GM18951 (cell line): Measurements from ENCODE around the gene ZNF445.
A peak's percentile ranks its signal among the peaks of the same experiment; 100 is the strongest.
"Not testable (repeated sequence)": the region's sequence is repeated elsewhere in the genome, so short reads cannot be mapped to it uniquely, and the experiment has no call there.

Experiments
- POLR2A ChIP-seq: IDR thresholded peaks from 4 replicates; pipeline ENCODE4 v1.6.1; 2011; ENCODE audit warnings: mild to moderate bottlenecking; ENCODE audit not compliant: insufficient read length, insufficient read depth; ENCODE audit errors: extremely low read depth
- in situ Hi-C: fragments of 300-500 bp; cut with MboI; formaldehyde crosslinking; loops from one replicate; pipeline ENCODE4 v1.12.0; 2022; ENCODE audit warnings: low sequenced_read_pairs, mixed read lengths, inconsistent platforms; ENCODE audit not compliant: unreplicated experiment

ZNF445 gene

GRCh38 chr3:44477312-44478030 is at the start of gene ZNF445:
ZNF445 (minus strand) TSS chr3:44477670; CDS start chr3:44455549, 22,121 bp downstream.
- peak; percentile 81 for TF ChIP-seq POLR2A
- in situ Hi-C loops = no loop called here

- in situ Hi-C loops = no loop called here
- no peak for TF ChIP-seq POLR2A
Observed at GRCh38 chr3:44525060-44525459, 47.6 kb upstream of the ZNF445 start.

GRCh38 chr3:44522494-44522933 is 45.0 kb upstream of the ZNF445 start:
- TF ChIP-seq POLR2A = no peak
- in situ Hi-C loops = no loop called here

- no peak for TF ChIP-seq POLR2A
- in situ Hi-C loops = no loop called here
Observed at GRCh38 chr3:44521721-44522120, 44.3 kb upstream of the ZNF445 start.

GRCh38 chr3:44518782-44519156 is 41.3 kb upstream of the ZNF445 start:
- in situ Hi-C loops = no loop called here
- no peak for TF ChIP-seq POLR2A

- TF ChIP-seq POLR2A = no peak
- in situ Hi-C loops = no loop called here
Observed at GRCh38 chr3:44516230-44516629, 38.8 kb upstream of the ZNF445 start.

- in situ Hi-C loops = no loop called here
- TF ChIP-seq POLR2A = no peak
Observed at GRCh38 chr3:44513513-44513912, 36.0 kb upstream of the ZNF445 start.

GRCh38 chr3:44511238-44511566 is 33.7 kb upstream of the ZNF445 start:
- no peak for TF ChIP-seq POLR2A
- in situ Hi-C loops = no loop called here

GRCh38 chr3:44510000-44510368 is 32.5 kb upstream of the ZNF445 start:
- no peak for TF ChIP-seq POLR2A
- in situ Hi-C loops = no loop called here

- TF ChIP-seq POLR2A = no peak
- in situ Hi-C loops = no loop called here
Observed at GRCh38 chr3:44509393-44509921, 32.0 kb upstream of the ZNF445 start.

- no peak for TF ChIP-seq POLR2A
- in situ Hi-C loops = no loop called here
Observed at GRCh38 chr3:44506961-44507360, 29.5 kb upstream of the ZNF445 start.

- in situ Hi-C loops = no loop called here
- TF ChIP-seq POLR2A = no peak
Observed at GRCh38 chr3:44506556-44506955, 29.1 kb upstream of the ZNF445 start.

GRCh38 chr3:44504566-44504965 is 27.1 kb upstream of the ZNF445 start:
- no peak for TF ChIP-seq POLR2A
- in situ Hi-C loops = no loop called here

- in situ Hi-C loops = not testable (repeated sequence)
Observed at GRCh38 chr3:44503178-44503577, 25.7 kb upstream of the ZNF445 start.

- TF ChIP-seq POLR2A = no peak
- in situ Hi-C loops = no loop called here
Observed at GRCh38 chr3:44501971-44502370, 24.5 kb upstream of the ZNF445 start.

- in situ Hi-C loops = not testable (repeated sequence)
Observed at GRCh38 chr3:44499899-44500168, 22.4 kb upstream of the ZNF445 start.
